Tibial nerve (tissue), 4 donors: ENCODE results near the gene BRSK2.

Experiments
- EP300 ChIP-seq, 2 donors: sonication (generic); formaldehyde crosslinking; IDR thresholded peaks; one replicate each; pipeline ENCODE4 v1.6.1; 2017; ENCODE audit warnings: antibody characterized with exemption in 2 of 2, mild to moderate bottlenecking in 1 of 2
- POLR2A ChIP-seq, 2 donors: fragments of 450-650 bp; IDR thresholded peaks; one replicate each; pipeline ENCODE4 v1.6.1; 2017; ENCODE audit warnings: antibody characterized with exemption in 2 of 2, mild to moderate bottlenecking in 2 of 2, moderate library complexity in 2 of 2
- TF ChIP-seq, protein P1 (sequence below), 5 experiments: fragments of 200-600 bp in 3 of 5; fragments of 450-650 bp in 2 of 5; sonication (generic) in 3 of 5; IDR thresholded peaks; one replicate each; pipeline ENCODE4 v1.5.1; 2016 to 2019; ENCODE audit warnings: antibody characterized with exemption in 5 of 5, mild to moderate bottlenecking in 3 of 5, moderate library complexity in 2 of 5

DNA sequence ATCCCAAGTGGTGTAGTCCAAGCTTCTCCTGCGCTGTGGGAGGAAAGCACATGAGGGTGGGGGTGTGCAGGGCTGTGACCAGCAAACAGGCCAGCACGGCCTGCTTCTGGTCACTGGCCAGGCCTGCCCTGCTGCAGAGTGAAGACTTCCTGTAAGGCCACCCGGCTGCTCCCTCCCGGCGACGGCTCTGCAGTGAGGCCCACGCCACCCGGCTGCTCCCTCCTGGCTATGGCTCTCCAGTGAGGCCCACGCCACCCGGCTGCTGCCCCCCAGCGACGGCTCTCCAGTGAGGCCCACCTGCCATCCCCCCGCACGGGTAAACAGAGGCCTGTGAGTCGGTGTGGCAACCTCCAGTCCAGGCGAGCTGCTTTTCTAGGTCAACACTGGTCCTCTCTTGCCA, 31.4 kb upstream of the BRSK2 start:
- TF ChIP-seq, protein P1, sequence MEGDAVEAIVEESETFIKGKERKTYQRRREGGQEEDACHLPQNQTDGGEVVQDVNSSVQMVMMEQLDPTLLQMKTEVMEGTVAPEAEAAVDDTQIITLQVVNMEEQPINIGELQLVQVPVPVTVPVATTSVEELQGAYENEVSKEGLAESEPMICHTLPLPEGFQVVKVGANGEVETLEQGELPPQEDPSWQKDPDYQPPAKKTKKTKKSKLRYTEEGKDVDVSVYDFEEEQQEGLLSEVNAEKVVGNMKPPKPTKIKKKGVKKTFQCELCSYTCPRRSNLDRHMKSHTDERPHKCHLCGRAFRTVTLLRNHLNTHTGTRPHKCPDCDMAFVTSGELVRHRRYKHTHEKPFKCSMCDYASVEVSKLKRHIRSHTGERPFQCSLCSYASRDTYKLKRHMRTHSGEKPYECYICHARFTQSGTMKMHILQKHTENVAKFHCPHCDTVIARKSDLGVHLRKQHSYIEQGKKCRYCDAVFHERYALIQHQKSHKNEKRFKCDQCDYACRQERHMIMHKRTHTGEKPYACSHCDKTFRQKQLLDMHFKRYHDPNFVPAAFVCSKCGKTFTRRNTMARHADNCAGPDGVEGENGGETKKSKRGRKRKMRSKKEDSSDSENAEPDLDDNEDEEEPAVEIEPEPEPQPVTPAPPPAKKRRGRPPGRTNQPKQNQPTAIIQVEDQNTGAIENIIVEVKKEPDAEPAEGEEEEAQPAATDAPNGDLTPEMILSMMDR (IDR thresholded peaks at IDR 0.05) = no peak
- no peak for TF ChIP-seq POLR2A (IDR thresholded peaks at IDR 0.05)
- TF ChIP-seq EP300 (IDR thresholded peaks at IDR 0.05) = no peak
